ENCODE results near the gene FLVCR2.

Gene FLVCR2

DNA sequence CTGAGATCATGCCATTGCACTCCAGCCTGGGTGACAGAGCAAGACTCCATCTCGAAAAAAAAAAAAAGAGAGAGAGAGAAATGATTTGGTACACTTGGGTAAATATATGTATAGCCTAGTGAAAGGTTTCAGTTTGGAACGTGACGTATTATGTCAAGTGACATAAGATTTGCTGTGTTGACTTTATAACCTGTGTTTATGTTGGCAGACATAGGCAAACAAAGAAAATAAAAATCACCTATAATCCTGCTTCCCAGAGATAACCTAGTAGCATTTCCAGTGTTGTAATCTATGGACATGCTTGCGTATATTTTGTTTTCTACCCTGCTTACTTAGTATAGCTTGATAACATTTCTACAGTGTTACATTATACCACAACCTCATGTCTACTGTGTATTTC lies 65.6 kb downstream of the FLVCR2 start:
- Histone ChIP-seq H3K9ac (ENCODE audit: low read length) (no peak overlapping the region), H3K9me3 (ENCODE audit: control insufficient read depth, low read depth, low read length) (no peaks in the 10 kb centered on the region), H3K4me1 (ENCODE audit: control insufficient read depth, low read depth, low read length) (no peaks in the 10 kb centered on the region), H3K4me3 (ENCODE audit: low read length) (no peak overlapping the region), H3K27ac (ENCODE audit: low read length) (no peak overlapping the region), H3K27me3 (ENCODE audit: control insufficient read depth, insufficient read depth, low read length) (no peaks in the 10 kb centered on the region), H3K36me3 (ENCODE audit: control insufficient read depth, low read depth, low read length) (peaks cover 5% of the 10 kb centered on the region)

- no peak overlapping the region for H3K9ac ChIP-seq (ENCODE audit: low read length)
- no peak overlapping the region for H3K27ac ChIP-seq (ENCODE audit: low read length)
- H3K36me3 ChIP-seq (ENCODE audit: control insufficient read depth, low read depth, low read length) = peaks cover 15% of the 10 kb centered on the region
- H3K9me3 ChIP-seq (ENCODE audit: control insufficient read depth, low read depth, low read length) = no peaks in the 10 kb centered on the region
- H3K4me3 ChIP-seq (ENCODE audit: low read length) = no peak overlapping the region
- no peaks in the 10 kb centered on the region for H3K27me3 ChIP-seq (ENCODE audit: control insufficient read depth, insufficient read depth, low read length)
- H3K4me1 ChIP-seq (ENCODE audit: control insufficient read depth, low read depth, low read length) = no peaks in the 10 kb centered on the region
Observed at GRCh38 chr14:75645056-75645455, 66.6 kb downstream of the FLVCR2 start.

DNA sequence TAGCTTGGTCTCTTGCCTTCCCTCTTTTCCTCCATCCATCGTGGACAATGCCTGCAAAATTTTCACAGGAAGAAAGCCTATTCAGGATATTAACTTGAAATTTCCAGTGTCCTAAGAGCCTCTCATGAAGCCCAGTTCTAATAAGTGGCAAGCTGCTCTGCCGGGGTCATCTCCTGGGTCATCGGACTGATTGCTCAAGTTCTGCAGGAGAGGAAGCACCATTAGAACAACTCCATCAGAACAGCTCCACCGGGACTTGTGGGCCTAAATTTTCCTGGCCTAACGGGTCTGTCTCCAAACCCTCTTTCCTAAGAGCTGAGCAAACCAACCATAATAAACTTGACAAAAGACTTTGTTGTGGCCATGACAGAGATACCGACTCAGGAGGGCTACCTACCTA lies 68.3 kb downstream of the FLVCR2 start:
- H3K9ac ChIP-seq (ENCODE audit: low read length) = no peak overlapping the region
- H3K4me3 ChIP-seq (ENCODE audit: low read length) = no peak overlapping the region
- H3K36me3 ChIP-seq (ENCODE audit: control insufficient read depth, low read depth, low read length) = peaks cover 32% of the 10 kb centered on the region
- H3K9me3 ChIP-seq (ENCODE audit: control insufficient read depth, low read depth, low read length) = no peaks in the 10 kb centered on the region
- H3K4me1 ChIP-seq (ENCODE audit: control insufficient read depth, low read depth, low read length) = no peaks in the 10 kb centered on the region
- H3K27me3 ChIP-seq (ENCODE audit: control insufficient read depth, insufficient read depth, low read length) = no peaks in the 10 kb centered on the region
- H3K27ac ChIP-seq (ENCODE audit: low read length) = no peak overlapping the region

DNA sequence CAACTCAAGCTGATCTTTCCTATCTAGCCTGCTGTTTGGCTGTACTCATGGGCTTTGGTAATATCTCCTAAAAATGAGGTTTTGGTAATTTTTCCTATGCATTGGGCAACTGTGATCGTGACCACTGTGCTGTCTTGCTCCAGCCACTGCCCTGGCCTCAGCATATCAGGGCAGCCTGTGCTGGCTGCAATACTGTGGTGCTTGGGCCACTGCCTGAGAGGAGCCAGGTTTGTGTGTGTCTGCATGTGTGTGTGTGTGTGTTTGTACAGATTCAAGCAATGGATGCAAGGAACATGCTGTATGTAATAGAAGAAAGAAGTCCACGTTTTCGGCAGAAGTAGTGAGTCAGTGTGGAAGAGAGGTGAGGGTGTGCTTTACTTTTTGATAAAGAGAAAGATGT lies 69.2 kb downstream of the FLVCR2 start:
- Histone ChIP-seq H3K36me3 (ENCODE audit: control insufficient read depth, low read depth, low read length) (peaks cover 37% of the 10 kb centered on the region), H3K27ac (ENCODE audit: low read length) (no peak overlapping the region), H3K4me3 (ENCODE audit: low read length) (no peak overlapping the region), H3K9me3 (ENCODE audit: control insufficient read depth, low read depth, low read length) (no peaks in the 10 kb centered on the region), H3K27me3 (ENCODE audit: control insufficient read depth, insufficient read depth, low read length) (no peaks in the 10 kb centered on the region), H3K9ac (ENCODE audit: low read length) (no peak overlapping the region), H3K4me1 (ENCODE audit: control insufficient read depth, low read depth, low read length) (no peaks in the 10 kb centered on the region)

DNA sequence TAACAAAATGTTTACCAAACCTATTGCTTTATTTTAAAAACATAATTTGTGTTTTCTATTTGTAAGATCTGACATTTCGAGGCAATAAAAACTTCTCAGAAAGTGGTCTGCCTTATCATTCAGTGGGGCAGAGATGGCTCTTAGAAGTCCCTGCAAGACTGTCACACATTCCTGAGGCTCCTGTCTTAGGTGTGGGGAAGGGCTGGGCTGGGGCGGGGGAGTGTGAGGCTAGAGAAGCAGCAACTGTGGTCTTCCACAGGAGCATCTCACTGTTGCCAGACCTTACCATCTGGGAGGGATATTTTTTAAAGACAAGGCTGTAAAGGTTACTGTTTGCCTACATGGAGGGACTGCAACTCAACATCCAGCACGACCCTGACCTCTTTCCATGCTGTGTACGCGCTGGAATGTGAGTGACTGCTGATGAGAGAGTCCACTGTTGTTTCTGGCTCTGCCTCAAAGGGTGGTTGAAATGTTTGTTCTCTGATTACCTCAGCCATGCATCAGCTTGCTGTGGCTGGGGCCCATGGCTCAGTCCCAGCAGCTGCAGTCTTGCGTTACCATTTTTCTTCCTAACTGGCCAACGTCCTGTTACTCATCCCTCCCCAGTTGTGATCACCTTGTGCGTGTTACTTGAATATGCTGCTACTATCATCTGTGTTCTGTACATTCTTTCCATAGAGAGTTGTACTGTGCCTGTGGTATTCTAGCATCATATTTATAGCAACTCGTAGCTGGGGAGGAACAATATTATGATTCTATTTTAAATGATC lies 69.8 kb downstream of the FLVCR2 start:
- H3K27ac ChIP-seq (ENCODE audit: low read length) = no peak overlapping the region
- no peak overlapping the region for H3K9ac ChIP-seq (ENCODE audit: low read length)
- H3K4me3 ChIP-seq (ENCODE audit: low read length) = no peak overlapping the region
- H3K27me3 ChIP-seq (ENCODE audit: control insufficient read depth, insufficient read depth, low read length) = no peaks in the 10 kb centered on the region
- H3K36me3 ChIP-seq (ENCODE audit: control insufficient read depth, low read depth, low read length) = peaks cover 37% of the 10 kb centered on the region
- no peaks in the 10 kb centered on the region for H3K9me3 ChIP-seq (ENCODE audit: control insufficient read depth, low read depth, low read length)
- no peaks in the 10 kb centered on the region for H3K4me1 ChIP-seq (ENCODE audit: control insufficient read depth, low read depth, low read length)

- Histone ChIP-seq H3K9me3 (ENCODE audit: control insufficient read depth, low read depth, low read length) (no peaks in the 10 kb centered on the region), H3K27me3 (ENCODE audit: control insufficient read depth, insufficient read depth, low read length) (no peaks in the 10 kb centered on the region), H3K9ac (ENCODE audit: low read length) (no peak overlapping the region), H3K36me3 (ENCODE audit: control insufficient read depth, low read depth, low read length) (peaks cover 45% of the 10 kb centered on the region), H3K4me1 (ENCODE audit: control insufficient read depth, low read depth, low read length) (no peaks in the 10 kb centered on the region), H3K4me3 (ENCODE audit: low read length) (no peak overlapping the region), H3K27ac (ENCODE audit: low read length) (no peak overlapping the region)
Observed at GRCh38 chr14:75649337-75649736, 70.9 kb downstream of the FLVCR2 start.

DNA sequence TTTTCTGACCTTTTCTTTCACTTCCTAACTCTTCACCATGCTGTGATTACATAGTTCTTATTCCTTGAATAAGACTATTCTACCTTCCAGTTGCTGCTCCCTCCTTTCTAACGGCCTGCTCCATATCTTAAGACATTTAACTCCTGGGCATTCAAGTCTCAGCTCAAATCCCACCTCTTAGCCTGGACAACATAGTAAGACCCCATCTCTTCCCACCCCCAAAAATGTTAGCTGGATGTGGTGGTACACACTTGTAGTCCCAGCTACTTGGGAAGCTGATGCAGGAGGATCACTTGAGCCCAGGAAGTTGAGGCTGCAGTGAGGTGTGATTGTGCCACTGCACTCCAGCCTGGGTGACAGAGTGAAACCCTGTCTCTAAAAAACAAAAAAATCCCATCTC lies 71.4 kb downstream of the FLVCR2 start:
- Histone ChIP-seq H3K4me1 (ENCODE audit: control insufficient read depth, low read depth, low read length) (no peaks in the 10 kb centered on the region), H3K27me3 (ENCODE audit: control insufficient read depth, insufficient read depth, low read length) (no peaks in the 10 kb centered on the region), H3K36me3 (ENCODE audit: control insufficient read depth, low read depth, low read length) (peaks cover 50% of the 10 kb centered on the region), H3K4me3 (ENCODE audit: low read length) (no peak overlapping the region), H3K9me3 (ENCODE audit: control insufficient read depth, low read depth, low read length) (no peaks in the 10 kb centered on the region), H3K27ac (ENCODE audit: low read length) (no peak overlapping the region), H3K9ac (ENCODE audit: low read length) (no peak overlapping the region)

- Histone ChIP-seq H3K4me3 (ENCODE audit: low read length) (no peak overlapping the region), H3K27me3 (ENCODE audit: control insufficient read depth, insufficient read depth, low read length) (no peaks in the 10 kb centered on the region), H3K9me3 (ENCODE audit: control insufficient read depth, low read depth, low read length) (no peaks in the 10 kb centered on the region), H3K27ac (ENCODE audit: low read length) (no peak overlapping the region), H3K36me3 (ENCODE audit: control insufficient read depth, low read depth, low read length) (peaks cover 56% of the 10 kb centered on the region), H3K9ac (ENCODE audit: low read length) (no peak overlapping the region), H3K4me1 (ENCODE audit: control insufficient read depth, low read depth, low read length) (no peaks in the 10 kb centered on the region)
Observed at GRCh38 chr14:75650253-75651058, 72.0 kb downstream of the FLVCR2 start.

- Histone ChIP-seq H3K27me3 (ENCODE audit: control insufficient read depth, insufficient read depth, low read length) (no peaks in the 10 kb centered on the region), H3K4me1 (ENCODE audit: control insufficient read depth, low read depth, low read length) (peaks cover 2% of the 10 kb centered on the region), H3K4me3 (ENCODE audit: low read length) (no peak overlapping the region), H3K27ac (ENCODE audit: low read length) (no peak overlapping the region), H3K9me3 (ENCODE audit: control insufficient read depth, low read depth, low read length) (no peaks in the 10 kb centered on the region), H3K36me3 (ENCODE audit: control insufficient read depth, low read depth, low read length) (peaks cover 68% of the 10 kb centered on the region), H3K9ac (ENCODE audit: low read length) (no peak overlapping the region)
Observed at GRCh38 chr14:75653563-75653962, 75.1 kb downstream of the FLVCR2 start.

DNA sequence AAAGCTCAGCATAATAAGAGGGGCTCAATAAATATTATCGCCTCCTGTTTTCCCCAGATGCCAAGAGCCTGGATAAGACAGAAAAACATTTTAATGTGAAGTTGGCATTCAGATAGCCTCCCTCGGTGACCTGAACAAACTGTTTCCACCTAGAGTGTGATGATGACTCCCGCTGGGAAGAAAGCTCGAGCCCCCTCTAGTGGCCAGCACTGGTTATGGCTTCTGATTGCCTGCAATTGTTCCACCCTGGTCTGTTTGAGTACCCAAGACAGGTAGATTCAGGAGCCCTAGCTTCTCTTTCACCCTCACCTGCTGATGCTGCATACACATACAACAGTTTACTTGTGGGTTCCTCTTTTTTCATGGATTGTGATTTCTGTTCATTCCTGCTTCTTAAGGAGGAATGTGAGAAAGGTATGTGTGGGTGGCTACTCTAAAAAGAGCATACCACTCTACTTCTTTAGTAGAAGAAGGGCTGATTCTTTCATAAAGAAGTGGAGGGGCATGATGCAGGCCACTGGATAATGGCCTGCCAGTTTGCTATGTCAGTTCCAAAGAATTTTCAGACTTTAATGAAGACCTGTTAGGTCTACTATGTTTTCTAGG lies 75.8 kb downstream of the FLVCR2 start:
- Histone ChIP-seq H3K4me1 (ENCODE audit: control insufficient read depth, low read depth, low read length) (peaks cover 3% of the 10 kb centered on the region), H3K36me3 (ENCODE audit: control insufficient read depth, low read depth, low read length) (peaks cover 66% of the 10 kb centered on the region), H3K27ac (ENCODE audit: low read length) (no peak overlapping the region), H3K9ac (ENCODE audit: low read length) (no peak overlapping the region), H3K4me3 (ENCODE audit: low read length) (no peak overlapping the region), H3K27me3 (ENCODE audit: control insufficient read depth, insufficient read depth, low read length) (no peaks in the 10 kb centered on the region), H3K9me3 (ENCODE audit: control insufficient read depth, low read depth, low read length) (no peaks in the 10 kb centered on the region)

DNA sequence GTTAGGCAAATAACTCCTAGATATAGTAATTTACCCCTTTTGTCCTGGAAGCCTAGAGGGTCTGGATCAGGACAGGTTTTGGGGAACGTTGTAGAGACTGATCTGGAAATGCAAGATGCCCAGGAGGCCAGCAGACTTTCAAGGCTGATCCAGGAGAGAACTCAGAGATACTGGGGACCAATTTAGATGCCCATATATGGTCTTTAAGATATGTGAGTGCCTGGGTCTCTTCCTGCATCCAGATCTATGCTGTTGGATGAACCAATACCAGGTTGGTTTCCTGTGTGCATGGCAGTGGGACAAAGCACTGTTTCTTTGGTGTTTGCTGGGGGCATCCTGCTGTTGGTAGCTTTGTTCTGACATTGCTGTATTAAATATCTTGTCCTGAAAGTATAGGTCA lies 76.8 kb downstream of the FLVCR2 start:
- Histone ChIP-seq H3K36me3 (ENCODE audit: control insufficient read depth, low read depth, low read length) (peaks cover 56% of the 10 kb centered on the region), H3K4me1 (ENCODE audit: control insufficient read depth, low read depth, low read length) (peaks cover 6% of the 10 kb centered on the region), H3K4me3 (ENCODE audit: low read length) (no peak overlapping the region), H3K27me3 (ENCODE audit: control insufficient read depth, insufficient read depth, low read length) (no peaks in the 10 kb centered on the region), H3K9ac (ENCODE audit: low read length) (no peak overlapping the region), H3K9me3 (ENCODE audit: control insufficient read depth, low read depth, low read length) (no peaks in the 10 kb centered on the region), H3K27ac (ENCODE audit: low read length) (no peak overlapping the region)

Measured in iPS-18a (cell line).